Adipocyte (in vitro differentiated cells): ENCODE measurements around the gene SLC35A2.
"Not testable (repeated sequence)": the region's sequence is repeated elsewhere in the genome, so short reads cannot be mapped to it uniquely, and the experiment has no call there.

Experiments used
- DNase-seq: peaks from one replicate; pipeline ENCODE4 v3.0.0-alpha.2; 2015; ENCODE audit warnings: low read depth
- H3K27me3 ChIP-seq: replicated peaks from 2 replicates; pipeline ENCODE4 v1.7.0; 2013; ENCODE audit warnings: mild to moderate bottlenecking, low read length, moderate library complexity; ENCODE audit not compliant: control insufficient read depth, insufficient read depth
- H3K36me3 ChIP-seq: 2 replicates; pipeline ENCODE4 v1.7.0; 2013; ENCODE audit warnings: low read length, mild to moderate bottlenecking, moderate library complexity; ENCODE audit not compliant: control insufficient read depth, insufficient read depth, severe bottlenecking
- H3K4me1 ChIP-seq: 2 replicates; pipeline ENCODE4 v1.7.0; 2013; ENCODE audit warnings: mild to moderate bottlenecking, low read length, moderate library complexity; ENCODE audit not compliant: control insufficient read depth, insufficient read depth
- H3K4me3 ChIP-seq: 2 replicates; pipeline ENCODE4 v1.7.0; 2013; ENCODE audit warnings: mild to moderate bottlenecking, low read length, moderate library complexity
- H3K9ac ChIP-seq: 2 replicates; pipeline ENCODE4 v1.7.0; 2013; ENCODE audit warnings: mild to moderate bottlenecking, low read length, moderate library complexity
- H3K9me3 ChIP-seq: 2 replicates; pipeline ENCODE4 v1.7.0; 2013; ENCODE audit warnings: mild to moderate bottlenecking, low read length, moderate library complexity; ENCODE audit not compliant: control insufficient read depth

Gene SLC35A2

DNA sequence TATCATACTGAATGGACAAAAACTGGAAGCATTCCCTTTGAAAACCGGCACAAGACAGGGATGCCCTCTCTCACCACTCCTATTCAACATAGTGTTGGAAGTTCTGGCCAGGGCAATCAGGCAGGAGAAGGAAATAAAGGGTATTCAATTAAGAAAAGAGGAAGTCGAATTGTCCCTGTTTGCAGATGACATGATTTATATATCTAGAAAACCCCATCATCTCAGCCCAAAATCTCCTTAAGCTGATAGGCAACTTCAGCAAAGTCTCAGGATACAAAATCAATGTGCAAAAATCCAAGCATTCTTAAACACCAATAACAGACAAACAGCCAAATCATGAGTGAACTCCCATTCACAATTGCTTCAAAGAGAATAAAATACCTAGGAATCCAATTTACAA is 39.4 kb downstream of the SLC35A2 start:
- not testable (repeated sequence) for H3K9me3 ChIP-seq, H3K4me3 ChIP-seq, H3K27me3 ChIP-seq, H3K4me1 ChIP-seq, H3K36me3 ChIP-seq, DNase-seq, H3K9ac ChIP-seq

DNA sequence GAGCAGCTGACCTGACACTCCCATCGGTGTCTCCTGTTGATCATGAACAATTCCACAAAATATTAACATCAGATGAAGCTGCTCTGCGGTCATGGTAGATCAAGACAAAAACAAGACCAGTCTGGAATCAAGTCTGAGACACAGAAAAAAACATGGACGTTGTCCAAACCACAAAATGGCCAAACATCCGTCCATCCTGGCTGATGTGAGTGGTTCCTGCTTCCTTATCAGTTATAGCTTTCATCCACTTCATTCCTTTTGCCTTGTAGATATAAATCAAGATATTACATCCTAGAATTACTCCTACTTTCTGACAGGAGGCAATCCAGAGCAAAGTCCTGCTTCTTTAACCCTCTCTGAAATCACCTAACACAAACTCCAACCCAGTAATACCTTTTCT is 47.2 kb downstream of the SLC35A2 start:
- H3K36me3 ChIP-seq = no peaks in the 10 kb centered on the region
- no peak for DNase-seq
- H3K27me3 ChIP-seq = peaks cover 9% of the 10 kb centered on the region
- H3K9me3 ChIP-seq = peaks cover 8% of the 10 kb centered on the region
- no peak overlapping the region for H3K4me3 ChIP-seq
- H3K4me1 ChIP-seq = no peaks in the 10 kb centered on the region
- no peak overlapping the region for H3K9ac ChIP-seq

DNA sequence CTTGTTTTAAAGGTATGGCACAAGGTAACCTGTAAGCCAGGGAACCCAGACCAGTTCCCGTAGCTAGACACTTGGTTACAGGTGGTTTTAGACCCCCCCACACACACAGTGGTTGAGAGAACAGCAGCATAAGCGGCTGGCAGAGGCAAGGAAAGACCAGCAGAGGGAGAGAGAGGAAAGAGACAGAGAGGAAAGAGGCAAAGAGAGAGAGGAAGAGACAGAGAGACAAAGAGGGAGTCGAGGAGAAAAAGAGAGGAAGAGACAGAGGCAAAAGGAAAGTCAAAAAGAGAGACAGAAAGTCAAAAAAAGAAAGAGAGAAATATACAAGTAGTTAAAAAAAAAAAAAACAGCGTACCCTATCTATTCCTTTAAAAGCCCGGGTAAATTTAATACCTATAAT is 56.5 kb downstream of the SLC35A2 start:
- Histone ChIP-seq H3K9ac (no peak overlapping the region), H3K4me1 (no peaks in the 10 kb centered on the region), H3K4me3 (no peak overlapping the region), H3K27me3 (peaks cover 6% of the 10 kb centered on the region), H3K9me3 (peaks cover 5% of the 10 kb centered on the region), H3K36me3 (no peaks in the 10 kb centered on the region)
- peak; percentile 4 for DNase-seq

DNA sequence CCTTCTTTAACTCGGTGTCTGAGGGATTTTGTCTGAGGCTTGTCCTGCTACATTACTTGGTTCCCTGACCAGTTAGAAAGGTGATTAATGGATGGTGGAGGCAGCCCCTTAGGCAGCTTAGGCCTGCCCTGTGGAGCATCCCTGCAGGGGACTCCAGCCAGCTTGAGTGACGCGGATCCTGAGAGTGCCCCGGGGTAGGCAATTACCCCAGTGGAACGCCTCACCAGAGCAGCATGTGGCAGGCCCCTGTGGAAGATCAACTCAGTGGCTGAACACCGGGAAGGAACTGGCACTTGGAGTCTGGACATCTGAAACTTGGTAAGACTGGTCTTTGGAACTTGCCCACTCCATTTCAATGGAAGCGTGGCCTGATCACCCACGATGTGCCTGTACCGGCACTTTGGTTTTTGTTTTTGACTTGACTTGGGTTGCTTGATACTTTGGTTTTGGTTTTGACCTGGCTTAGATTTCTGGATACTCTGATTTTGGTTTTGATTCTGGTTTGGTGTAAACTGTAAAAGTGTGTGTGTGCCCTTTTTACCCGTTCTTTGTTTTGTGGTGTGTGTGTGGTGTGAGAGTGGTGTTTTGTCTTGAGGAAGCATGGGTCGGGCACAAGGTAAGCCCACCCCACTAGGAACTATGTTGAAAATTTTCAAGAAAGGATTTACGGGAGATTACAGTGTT is 57.2 kb downstream of the SLC35A2 start:
- DNase-seq, H3K9ac ChIP-seq, H3K36me3 ChIP-seq, H3K4me3 ChIP-seq, H3K27me3 ChIP-seq, H3K9me3 ChIP-seq, H3K4me1 ChIP-seq: not testable (repeated sequence)

DNA sequence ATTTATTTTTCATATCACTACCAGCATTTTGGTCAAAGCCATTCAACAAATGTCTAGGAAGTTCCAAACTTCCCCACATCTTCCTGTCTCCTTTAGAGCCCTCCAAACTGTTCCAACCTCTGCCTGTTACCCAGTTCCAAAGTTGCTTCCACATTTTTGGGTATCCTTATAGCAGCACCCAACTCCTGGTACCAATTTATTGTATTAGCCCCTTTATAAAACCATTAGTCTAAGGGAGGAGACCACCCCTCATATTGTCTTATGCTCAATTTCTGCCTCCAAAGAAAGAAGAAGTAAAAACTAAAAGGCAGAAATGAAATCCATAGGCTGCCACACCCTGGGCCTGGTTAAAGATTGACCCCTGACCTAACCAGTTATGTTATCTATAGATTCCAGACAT is 58.0 kb downstream of the SLC35A2 start:
- not testable (repeated sequence) for H3K4me3 ChIP-seq, H3K9ac ChIP-seq, H3K9me3 ChIP-seq, DNase-seq, H3K36me3 ChIP-seq, H3K4me1 ChIP-seq
- peaks cover 13% of the 10 kb centered on the region for H3K27me3 ChIP-seq
